ENCODE measurements around the gene ZNF827. TPM values are rescaled to one million over a fixed set of nuclear protein-coding genes. Genes with fewer than 3 reads are reported as not detected.

Gene ZNF827
- total RNA-seq, 1 experiment from 2014 or later: 6.3 TPM

DNA sequence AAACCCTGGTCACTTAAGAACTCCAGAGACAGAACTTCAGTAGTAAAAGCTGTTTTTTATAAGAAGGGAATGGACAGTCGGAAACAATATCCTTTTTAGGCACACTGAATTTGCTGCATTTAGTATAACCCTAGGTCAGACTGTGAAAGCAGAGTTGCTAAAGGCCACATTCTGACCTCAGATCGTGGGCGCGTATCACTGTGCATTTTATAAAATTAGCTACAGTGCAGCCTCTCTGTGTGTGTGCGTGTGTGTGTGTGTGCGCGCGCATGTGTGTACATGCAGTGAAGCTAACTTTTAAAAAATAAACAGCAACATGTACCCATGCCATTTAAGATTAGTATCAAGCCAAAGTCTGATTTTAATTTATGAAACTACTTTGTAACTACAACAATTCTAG, 8.0 kb downstream of the ZNF827 start:
- TF ChIP-seq POLR2AphosphoS5 (IDR thresholded peaks at IDR 0.05; ENCODE audit: low read depth, low read length) (no peak), SIN3A (IDR thresholded peaks at IDR 0.05; ENCODE audit: borderline replicate concordance, insufficient read depth, low read depth, low read length) (no peak), TCF7L2 (IDR thresholded peaks at IDR 0.05; ENCODE audit: low read depth, low read length) (no peak)
- TF ChIP-seq, protein P1, sequence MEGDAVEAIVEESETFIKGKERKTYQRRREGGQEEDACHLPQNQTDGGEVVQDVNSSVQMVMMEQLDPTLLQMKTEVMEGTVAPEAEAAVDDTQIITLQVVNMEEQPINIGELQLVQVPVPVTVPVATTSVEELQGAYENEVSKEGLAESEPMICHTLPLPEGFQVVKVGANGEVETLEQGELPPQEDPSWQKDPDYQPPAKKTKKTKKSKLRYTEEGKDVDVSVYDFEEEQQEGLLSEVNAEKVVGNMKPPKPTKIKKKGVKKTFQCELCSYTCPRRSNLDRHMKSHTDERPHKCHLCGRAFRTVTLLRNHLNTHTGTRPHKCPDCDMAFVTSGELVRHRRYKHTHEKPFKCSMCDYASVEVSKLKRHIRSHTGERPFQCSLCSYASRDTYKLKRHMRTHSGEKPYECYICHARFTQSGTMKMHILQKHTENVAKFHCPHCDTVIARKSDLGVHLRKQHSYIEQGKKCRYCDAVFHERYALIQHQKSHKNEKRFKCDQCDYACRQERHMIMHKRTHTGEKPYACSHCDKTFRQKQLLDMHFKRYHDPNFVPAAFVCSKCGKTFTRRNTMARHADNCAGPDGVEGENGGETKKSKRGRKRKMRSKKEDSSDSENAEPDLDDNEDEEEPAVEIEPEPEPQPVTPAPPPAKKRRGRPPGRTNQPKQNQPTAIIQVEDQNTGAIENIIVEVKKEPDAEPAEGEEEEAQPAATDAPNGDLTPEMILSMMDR (IDR thresholded peaks at IDR 0.05): no peak
- TF ChIP-seq, protein P2, sequence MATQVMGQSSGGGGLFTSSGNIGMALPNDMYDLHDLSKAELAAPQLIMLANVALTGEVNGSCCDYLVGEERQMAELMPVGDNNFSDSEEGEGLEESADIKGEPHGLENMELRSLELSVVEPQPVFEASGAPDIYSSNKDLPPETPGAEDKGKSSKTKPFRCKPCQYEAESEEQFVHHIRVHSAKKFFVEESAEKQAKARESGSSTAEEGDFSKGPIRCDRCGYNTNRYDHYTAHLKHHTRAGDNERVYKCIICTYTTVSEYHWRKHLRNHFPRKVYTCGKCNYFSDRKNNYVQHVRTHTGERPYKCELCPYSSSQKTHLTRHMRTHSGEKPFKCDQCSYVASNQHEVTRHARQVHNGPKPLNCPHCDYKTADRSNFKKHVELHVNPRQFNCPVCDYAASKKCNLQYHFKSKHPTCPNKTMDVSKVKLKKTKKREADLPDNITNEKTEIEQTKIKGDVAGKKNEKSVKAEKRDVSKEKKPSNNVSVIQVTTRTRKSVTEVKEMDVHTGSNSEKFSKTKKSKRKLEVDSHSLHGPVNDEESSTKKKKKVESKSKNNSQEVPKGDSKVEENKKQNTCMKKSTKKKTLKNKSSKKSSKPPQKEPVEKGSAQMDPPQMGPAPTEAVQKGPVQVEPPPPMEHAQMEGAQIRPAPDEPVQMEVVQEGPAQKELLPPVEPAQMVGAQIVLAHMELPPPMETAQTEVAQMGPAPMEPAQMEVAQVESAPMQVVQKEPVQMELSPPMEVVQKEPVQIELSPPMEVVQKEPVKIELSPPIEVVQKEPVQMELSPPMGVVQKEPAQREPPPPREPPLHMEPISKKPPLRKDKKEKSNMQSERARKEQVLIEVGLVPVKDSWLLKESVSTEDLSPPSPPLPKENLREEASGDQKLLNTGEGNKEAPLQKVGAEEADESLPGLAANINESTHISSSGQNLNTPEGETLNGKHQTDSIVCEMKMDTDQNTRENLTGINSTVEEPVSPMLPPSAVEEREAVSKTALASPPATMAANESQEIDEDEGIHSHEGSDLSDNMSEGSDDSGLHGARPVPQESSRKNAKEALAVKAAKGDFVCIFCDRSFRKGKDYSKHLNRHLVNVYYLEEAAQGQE (IDR thresholded peaks at IDR 0.05; ENCODE audit: insufficient read depth in 1 of 2, low read depth in 2 of 2, low read length in 1 of 2): no peak
- ChIA-PET POLR2A (no interaction called here), CTCF (no interaction called here)
- BruUV-seq (replicated peaks): no TSS peak
- no peak overlapping the region for H3K27ac ChIP-seq (ENCODE audit: low read length)
- DNase-seq (ENCODE audit: low read depth, low spot score): no peak
- in situ Hi-C loops (cut with HindIII; ENCODE audit: low pct_unique_long_range_greater_than_20kb, low sequenced_read_pairs) (no loop called here), intact Hi-C loops (cut with micrococcal nuclease; ENCODE audit: unreplicated experiment) (no loop called here)
- H3K9me3 ChIP-seq (ENCODE audit: control insufficient read depth, insufficient read depth, low read depth, low read length): no peaks in the 10 kb centered on the region
- no peak for ATAC-seq
- H3K27me3 ChIP-seq (ENCODE audit: control insufficient read depth, insufficient read depth, low read length): no peaks in the 10 kb centered on the region
- no peak overlapping the region for H3K4me3 ChIP-seq (ENCODE audit: low read depth in 2 of 2, low read length in 2 of 2)
- H3K4me1 ChIP-seq (ENCODE audit: control insufficient read depth, insufficient read depth, low read length): peaks cover 10% of the 10 kb centered on the region
- no peaks in the 10 kb centered on the region for H3K36me3 ChIP-seq (ENCODE audit: control insufficient read depth, insufficient read depth, low read length)

DNA sequence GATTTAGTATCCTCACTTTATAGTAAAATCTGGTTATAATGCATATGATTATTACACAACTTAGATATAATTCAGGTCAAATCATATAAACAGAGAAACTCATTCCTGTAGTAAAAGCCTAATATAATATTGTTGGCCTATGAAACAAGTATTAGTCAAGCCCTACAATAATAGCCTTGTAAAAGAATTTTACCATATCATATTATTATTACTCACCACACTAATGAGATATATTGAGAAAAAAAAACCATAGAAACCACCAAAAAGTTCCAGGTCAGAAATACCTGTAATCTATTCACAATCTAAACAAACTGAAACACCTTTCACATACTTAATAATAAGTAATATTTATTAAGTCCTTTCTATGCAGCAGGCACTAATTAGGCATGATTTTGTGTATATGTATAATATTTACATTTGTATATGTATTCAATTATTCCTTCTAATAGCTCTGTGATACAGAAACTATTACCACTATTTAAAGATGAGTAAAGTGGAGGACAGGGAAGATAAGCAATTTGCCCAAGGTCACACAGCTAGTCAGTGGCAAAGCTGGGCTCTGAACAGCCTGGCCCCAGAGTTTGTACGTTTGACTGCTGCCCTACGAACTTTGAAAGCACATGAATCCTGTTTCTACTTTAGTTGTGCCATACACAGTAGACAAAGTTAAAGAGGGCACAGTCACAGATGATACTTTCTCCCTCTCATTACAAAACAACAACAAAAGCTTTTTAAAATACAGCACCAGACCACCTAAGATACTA, 9.0 kb downstream of the ZNF827 start:
- H3K4me3 ChIP-seq (ENCODE audit: low read depth in 2 of 2, low read length in 2 of 2): no peak overlapping the region
- no peak overlapping the region for H3K27ac ChIP-seq (ENCODE audit: low read length)
- BruUV-seq (replicated peaks): no TSS peak
- H3K36me3 ChIP-seq (ENCODE audit: control insufficient read depth, insufficient read depth, low read length): no peaks in the 10 kb centered on the region
- POLR2A ChIA-PET: no interaction called here
- CTCF ChIA-PET: interaction anchor here (0.6 kb wide), 1 partner anchor 656 kb away, joined by 3 read pairs; no protein-coding TSS in a partner anchor
- ATAC-seq (no peak), DNase-seq (ENCODE audit: low read depth, low spot score) (no peak)
- intact Hi-C loops (cut with micrococcal nuclease; ENCODE audit: unreplicated experiment): no loop called here
- no peak for TF ChIP-seq TCF7L2 (IDR thresholded peaks at IDR 0.05; ENCODE audit: low read depth, low read length)
- TF ChIP-seq, protein P2 (IDR thresholded peaks at IDR 0.05; ENCODE audit: insufficient read depth in 1 of 2, low read depth in 2 of 2, low read length in 1 of 2): no peak
- no peak for TF ChIP-seq POLR2AphosphoS5 (IDR thresholded peaks at IDR 0.05; ENCODE audit: low read depth, low read length)
- TF ChIP-seq SIN3A (IDR thresholded peaks at IDR 0.05; ENCODE audit: borderline replicate concordance, insufficient read depth, low read depth, low read length): no peak
- TF ChIP-seq, protein P1 (IDR thresholded peaks at IDR 0.05): no peak
- H3K9me3 ChIP-seq (ENCODE audit: control insufficient read depth, insufficient read depth, low read depth, low read length): no peaks in the 10 kb centered on the region
- H3K4me1 ChIP-seq (ENCODE audit: control insufficient read depth, insufficient read depth, low read length): peaks cover under 1% of the 10 kb centered on the region; the same call in 1 of the 2 replicates
- in situ Hi-C loops (cut with HindIII; ENCODE audit: low pct_unique_long_range_greater_than_20kb, low sequenced_read_pairs): no loop called here
- no peaks in the 10 kb centered on the region for H3K27me3 ChIP-seq (ENCODE audit: control insufficient read depth, insufficient read depth, low read length)
